Measurements from ENCODE around the gene FRMD3.
"Not testable (repeated sequence)": the region's sequence is repeated elsewhere in the genome, so short reads cannot be mapped to it uniquely, and the experiment has no call there.

FRMD3 gene

DNA sequence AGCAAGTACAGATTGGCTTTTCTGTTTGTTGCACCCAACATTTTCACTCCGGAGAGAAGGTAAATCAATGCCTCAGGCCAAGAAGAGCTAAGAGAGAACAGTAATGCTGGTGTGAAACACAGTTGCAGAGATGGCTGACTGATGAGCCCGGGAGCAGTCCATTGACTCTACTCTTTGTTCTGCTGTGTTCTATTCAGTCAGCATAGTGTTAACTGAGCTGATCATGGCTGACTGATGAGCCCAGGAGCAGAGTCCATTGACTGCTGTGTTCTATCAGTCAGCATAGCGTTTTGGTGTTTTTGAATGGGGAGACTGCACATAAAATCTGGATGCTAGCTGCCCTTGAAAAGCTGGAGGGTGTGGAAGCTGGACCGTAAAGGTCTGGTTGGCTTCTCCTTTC lies 141.4 kb downstream of the FRMD3 start:
- no peak for DNase-seq (ENCODE audit: low read depth in 2 of 3, low spot score in 2 of 3)

DNA sequence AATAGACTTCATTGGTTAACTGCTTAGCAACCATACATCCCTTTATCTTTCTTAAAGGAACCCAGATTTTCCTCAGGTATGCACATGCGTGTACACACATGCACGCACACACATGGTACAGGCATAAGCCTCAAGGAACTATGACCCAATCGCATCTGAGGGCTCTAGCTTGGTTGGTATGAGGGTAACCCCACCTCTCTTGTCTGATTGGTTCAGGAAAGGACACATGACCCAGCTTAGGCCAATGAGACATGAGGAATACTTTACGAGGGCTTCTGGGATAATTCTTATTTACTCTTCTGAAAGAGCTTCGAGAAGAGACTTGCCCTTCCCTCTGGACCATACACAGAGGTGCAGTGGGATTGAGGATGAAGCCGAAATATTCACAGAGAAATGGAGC lies 141.9 kb downstream of the FRMD3 start:
- no peak for DNase-seq (ENCODE audit: low read depth in 2 of 3, low spot score in 2 of 3)

DNA sequence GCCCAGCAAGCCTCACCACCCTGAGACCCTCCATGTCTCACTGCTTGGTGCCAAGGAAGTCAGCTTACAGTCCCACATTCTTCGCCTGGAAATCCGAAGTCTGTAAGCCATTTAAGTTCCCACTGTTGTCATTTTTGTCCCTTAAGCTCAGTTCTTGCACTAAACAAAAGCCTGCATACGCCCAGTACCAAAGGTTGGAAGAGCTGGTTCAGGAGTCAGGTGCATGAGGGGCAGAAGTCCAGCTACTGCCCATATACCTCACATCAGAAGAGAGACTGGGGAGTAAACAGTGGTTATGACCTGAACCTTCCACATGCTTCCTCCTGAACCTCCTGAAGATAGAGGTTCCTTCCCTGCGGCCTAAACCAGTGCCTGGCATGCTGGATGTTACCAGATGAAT lies 146.0 kb downstream of the FRMD3 start:
- no peak for DNase-seq (ENCODE audit: low read depth in 2 of 3, low spot score in 2 of 3)

DNA sequence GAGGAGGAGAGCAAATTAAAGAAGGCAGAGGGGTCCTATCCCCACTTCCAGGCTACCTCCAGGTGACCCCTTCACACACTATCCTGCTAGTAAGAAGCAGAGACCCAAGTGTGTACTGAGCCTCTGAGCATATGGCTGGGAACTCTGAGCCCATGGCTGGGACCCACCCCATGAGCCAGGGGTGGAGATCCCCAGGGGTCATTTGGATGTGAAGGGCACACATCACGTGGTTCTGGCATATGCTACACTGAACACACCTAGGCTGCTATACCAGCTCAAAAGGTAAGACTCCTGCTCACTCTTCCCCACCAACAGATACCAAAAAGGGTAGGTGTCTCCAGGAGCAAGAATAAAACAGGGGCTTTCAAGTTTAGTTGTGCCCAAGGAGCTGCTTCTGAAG lies 149.9 kb downstream of the FRMD3 start:
- no peak for DNase-seq (ENCODE audit: low read depth in 2 of 3, low spot score in 2 of 3)

DNA sequence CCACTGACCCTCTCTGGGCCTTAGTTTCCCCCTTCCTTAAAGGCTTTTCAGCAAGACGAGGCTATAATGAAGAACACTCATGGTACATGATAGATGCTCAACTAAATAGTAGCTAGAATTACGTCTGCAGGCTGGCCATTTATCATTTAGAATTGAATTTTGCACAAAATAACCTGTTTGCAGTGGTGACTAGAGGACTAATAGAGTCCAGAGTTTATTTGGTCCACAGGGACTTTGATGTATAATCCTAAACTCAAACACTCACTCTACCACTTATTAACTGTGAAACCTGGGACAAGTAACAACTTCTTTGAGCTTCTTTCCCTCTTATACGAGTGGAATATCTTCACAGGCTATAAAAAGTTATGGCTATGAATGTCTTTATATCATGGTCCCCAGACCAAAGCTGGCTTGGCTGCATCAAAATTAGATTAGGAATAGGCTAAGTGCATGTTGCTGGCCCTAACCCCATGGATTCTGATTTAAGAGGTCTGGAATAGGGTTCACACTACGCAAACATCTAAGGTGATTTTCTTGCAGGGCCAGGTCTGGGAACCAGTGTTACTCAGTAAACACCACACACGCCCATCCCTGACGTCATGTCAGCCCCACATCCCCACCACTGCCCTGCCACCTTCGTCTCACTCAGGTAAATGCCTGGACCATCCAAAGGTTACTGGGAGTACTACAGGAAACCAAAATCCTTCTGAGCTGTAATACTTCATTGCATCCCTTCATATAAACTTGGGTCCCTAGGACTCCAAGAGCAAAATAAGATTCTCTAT lies 150.6 kb downstream of the FRMD3 start:
- no peak for DNase-seq (ENCODE audit: low read depth in 2 of 3, low spot score in 2 of 3)

DNA sequence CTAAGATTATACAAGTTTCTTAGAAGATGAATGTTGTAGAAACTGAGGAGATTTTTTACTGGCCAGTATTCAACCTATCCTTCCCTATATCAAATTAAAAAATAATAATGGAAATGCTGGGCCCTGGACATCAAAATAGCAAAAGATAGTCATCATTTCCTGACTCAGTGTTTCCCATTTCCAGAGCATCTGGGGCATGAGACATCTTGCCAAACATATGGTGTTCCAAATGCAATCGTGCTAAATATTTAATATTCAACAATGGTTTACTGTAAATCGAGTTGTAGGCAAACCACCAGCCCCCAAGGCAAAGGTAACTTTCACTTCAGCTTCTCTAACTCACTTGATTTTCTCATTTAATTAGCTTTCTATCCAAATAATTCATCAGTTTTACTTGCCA lies 152.9 kb downstream of the FRMD3 start:
- DNase-seq (ENCODE audit: low read depth in 2 of 3, low spot score in 2 of 3), result no peak

DNA sequence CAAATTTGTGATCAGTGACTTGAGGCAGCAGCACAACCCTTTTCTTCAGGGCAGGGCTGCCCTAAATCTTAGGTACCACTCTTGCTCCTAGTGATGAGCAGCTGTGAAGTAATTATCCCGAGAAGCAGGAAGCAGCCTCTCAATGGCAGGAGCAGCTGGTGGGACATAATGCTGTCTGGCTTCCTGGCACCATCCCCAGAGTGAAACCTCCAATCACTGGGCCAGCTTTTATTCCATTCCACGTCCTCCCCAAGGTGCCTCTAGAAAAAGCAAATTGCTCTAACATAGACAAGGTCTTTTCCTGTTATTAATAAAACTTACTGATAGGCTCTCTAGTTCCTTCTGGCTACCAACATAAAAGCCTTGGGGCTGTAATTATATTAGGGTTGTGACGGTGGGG lies 154.0 kb downstream of the FRMD3 start:
- no peak for DNase-seq (ENCODE audit: low read depth in 2 of 3, low spot score in 2 of 3)

DNA sequence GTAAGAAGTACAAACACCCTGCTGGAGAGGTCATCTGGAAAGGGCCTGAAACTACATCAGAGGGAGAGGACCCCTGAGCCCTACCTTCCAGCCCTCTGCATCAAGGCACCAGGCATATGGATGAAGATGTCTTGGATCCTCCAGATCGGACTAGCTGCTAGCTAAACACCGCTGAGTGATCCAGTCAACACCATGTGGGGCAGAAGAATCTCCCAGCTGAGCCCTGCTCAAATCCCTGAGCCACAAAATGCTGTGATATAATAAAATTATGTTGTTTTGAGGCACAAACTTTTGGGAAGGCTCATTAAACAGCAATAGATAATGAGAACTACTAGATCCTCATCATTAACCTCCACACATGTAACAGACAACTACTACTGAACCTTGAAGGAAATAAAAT lies 155.2 kb downstream of the FRMD3 start:
- DNase-seq (ENCODE audit: low read depth in 2 of 3, low spot score in 2 of 3), result no peak

DNA sequence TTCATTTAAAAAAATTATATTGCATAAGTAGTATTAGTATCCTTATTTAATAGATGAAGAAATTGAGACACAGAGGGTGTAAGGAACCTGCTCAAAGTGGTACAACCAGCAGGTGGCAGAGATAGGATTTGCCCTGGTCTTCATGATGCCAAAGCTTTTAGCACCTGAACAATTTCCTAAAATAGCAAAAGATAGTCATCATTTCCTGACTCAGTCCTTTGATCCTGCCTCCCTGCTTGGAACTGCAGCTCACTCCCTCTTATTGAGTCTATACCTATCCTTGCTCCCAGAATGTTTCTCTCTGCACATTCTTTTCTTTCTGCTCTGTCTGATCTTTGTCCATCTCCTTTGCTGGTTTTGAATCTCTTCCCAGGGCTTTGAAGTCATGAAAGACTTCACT lies 155.8 kb downstream of the FRMD3 start:
- no peak for DNase-seq (ENCODE audit: low read depth in 2 of 3, low spot score in 2 of 3)

DNA sequence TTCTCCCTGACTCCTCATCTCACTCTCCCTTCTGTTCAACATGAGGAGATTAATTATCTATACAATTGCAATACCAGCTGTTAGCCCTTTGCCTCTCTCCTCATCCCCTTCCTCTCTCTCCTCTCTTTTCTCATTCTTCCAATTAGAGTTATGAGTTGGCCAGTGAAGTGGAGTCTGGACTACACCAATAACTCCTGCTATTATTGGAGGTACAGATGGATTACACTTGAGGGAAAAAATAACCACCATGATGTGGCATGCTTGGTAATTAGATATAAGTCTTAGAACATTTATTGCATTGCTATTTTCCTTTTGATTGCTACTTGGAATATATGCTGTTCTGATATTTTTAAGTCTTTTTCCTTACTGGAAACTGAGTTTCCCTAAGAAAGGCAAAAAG lies 159.2 kb downstream of the FRMD3 start:
- DNase-seq (ENCODE audit: low read depth in 2 of 3, low spot score in 2 of 3), result no peak

DNA sequence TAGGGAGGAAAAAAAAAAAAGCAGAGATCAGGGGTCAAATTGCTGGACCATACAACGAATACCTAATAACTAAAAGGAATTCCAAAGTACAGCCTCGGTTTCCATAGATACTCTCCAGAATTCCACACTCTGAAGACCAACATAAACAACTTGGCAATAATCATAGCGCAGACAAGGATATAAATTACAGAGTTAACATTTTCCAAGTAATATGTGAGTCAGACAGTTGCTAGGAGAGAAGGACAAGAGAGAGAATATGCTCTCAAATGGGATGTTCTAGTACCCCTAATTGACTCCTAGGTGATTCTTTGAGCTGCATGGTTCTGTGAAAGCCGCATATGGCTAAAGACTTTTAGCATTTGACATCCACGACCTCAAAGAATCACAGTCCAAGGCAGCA lies 165.2 kb downstream of the FRMD3 start:
- no peak for DNase-seq (ENCODE audit: low read depth in 2 of 3, low spot score in 2 of 3)

DNA sequence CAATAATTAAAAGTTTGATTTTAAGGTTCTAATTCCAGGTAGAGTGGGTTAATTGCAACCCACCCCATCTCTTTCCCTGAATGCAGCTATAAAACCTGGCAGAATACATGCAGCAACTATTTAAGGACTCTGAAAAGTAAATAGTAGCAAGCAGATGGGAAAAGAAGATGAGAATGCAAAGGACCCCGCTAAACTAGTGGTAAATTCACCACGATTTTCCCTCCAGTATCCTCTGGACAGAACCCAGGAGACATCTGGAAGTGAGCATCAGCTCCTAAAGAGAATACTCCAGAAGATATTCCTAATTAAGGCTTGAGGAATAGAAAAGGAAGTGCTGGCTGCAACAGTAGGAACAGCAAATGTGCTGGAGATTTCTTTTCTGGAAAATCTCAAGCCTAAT lies 170.9 kb downstream of the FRMD3 start:
- no peak for DNase-seq (ENCODE audit: low read depth in 2 of 3, low spot score in 2 of 3)

DNA sequence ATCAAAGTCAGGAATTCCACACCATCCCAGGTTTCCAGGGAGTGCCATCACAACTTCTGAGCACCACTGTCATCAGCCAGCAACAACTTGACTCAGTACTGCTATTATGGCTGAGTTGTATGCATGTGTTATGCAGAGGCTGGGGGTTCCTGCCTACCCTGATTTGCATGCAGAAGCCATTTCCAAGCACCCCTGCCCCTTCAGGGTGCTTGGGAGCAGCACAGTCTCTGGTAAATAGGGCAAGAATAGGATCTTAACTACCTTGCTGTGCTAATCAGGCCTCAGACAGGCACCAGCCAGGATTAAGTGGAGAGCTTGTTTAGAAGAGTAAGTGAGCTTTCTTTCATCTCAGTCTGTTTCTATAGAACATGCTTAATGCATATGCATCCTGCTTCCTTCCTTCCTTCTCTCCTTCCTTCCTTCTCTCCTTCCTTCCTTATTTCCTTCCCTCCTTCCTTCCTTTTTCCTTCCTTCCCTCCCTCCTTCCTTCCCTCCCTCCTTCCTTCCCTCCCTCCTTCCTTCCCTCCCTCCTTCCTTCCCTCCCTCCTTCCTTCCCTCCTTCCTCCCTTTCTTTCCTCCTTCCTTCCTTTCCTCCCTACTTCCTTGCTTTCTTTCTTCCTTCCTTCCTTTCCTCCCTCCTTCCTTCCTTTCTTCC lies 175.7 kb downstream of the FRMD3 start:
- DNase-seq (ENCODE audit: low read depth in 2 of 3, low spot score in 2 of 3), result no peak

DNA sequence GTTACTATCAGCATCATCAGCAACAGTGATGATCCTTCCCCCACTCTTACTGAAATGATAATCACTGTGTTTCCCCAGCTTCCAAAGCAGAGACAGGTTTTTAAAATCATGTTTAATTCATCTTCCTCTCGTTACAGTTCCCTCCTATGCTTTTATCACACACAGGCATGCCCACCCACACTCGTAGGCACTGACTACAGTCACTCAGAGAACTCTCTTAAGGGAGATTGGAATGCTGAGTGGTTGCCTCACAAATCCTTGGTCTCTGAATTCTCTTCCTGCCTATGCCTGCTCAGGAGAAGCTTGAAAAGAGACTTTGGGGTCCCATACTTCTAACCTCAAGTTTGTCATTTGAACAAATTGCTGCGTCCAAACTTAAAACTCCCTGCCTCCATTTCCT lies 179.2 kb downstream of the FRMD3 start:
- DNase-seq (ENCODE audit: low read depth in 2 of 3, low spot score in 2 of 3), result no peak

DNA sequence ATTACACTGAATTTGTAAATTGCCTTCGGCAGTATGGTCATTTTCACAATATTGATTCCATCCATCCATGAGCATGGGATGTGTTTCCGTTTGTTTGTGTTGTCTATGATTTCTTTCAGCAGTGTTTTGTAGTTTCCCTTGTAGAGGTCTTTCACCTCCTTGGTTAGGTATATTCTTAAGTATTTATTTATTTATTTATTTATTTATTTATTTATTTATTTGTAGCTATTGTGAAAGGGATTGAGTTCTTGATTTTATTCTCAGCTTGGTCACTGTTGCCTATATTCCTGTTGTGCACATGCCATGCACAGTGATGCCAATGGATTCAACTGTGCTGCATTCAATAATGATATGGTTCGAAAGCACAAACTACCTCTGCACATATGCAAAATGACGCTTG lies 179.7 kb downstream of the FRMD3 start:
- not testable (repeated sequence) for DNase-seq (ENCODE audit: low read depth in 2 of 3, low spot score in 2 of 3)

DNA sequence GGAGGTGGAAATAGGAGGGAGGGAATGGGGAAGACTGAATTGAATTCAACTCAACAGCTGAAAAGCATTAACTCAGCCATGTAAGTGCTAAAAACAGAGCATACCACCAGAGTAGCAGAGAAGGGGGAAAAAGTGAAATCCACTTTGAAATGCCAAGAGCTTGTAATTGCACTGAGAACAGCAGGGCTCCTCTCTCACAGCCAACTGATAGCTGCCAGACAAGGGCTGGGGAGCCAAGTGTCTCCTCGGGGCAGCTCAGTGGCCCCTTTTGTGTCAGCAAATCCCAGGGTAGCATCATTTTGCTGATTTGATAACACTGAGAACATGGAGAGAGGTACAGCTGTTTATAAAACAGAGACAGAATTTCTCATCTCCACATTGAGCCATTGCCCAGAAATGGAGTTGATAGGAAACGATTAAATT lies 182.5 kb downstream of the FRMD3 start:
- no peak for DNase-seq (ENCODE audit: low read depth in 2 of 3, low spot score in 2 of 3)

DNA sequence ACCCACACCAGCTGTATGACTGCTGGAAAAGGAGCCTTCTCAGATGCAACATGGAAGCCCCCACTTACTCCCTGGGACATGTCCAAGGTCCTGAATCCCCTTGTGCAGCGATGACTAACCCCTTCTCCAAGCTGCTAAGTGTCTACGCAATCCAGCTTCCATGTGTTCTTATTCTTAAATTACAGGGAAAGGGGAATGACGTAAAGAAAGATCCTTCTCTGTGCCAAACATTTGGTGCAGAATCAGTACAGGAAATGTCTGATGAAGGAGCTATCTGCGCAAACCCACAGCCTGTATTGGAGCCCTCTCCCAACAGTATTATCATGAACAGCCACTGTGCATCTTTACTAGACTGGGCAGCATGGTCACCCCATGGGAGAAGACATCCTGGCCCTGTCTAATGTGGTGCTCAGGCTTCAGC lies 183.2 kb downstream of the FRMD3 start:
- DNase-seq (ENCODE audit: low read depth in 2 of 3, low spot score in 2 of 3), result no peak

DNA sequence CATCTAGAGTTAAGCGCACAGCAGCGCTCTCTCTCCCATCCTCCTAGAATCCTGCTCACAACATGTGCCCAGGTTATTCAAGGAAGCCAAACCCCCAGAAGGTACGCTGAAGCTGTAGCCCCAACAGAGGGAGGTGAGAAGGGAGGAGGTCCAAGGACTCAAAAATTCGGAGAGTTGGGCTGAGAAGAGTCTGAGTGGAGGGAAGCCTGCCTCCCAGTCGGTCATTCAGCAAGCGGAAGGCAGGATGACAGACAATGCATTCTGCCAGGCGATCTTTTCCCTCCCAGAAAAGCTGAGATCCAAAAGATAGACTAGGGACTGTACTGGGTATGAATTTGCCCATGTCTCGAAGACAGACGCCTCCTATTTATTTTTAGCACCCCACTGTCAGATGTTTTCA lies 189.2 kb downstream of the FRMD3 start:
- no peak for DNase-seq (ENCODE audit: low read depth in 2 of 3, low spot score in 2 of 3)

DNA sequence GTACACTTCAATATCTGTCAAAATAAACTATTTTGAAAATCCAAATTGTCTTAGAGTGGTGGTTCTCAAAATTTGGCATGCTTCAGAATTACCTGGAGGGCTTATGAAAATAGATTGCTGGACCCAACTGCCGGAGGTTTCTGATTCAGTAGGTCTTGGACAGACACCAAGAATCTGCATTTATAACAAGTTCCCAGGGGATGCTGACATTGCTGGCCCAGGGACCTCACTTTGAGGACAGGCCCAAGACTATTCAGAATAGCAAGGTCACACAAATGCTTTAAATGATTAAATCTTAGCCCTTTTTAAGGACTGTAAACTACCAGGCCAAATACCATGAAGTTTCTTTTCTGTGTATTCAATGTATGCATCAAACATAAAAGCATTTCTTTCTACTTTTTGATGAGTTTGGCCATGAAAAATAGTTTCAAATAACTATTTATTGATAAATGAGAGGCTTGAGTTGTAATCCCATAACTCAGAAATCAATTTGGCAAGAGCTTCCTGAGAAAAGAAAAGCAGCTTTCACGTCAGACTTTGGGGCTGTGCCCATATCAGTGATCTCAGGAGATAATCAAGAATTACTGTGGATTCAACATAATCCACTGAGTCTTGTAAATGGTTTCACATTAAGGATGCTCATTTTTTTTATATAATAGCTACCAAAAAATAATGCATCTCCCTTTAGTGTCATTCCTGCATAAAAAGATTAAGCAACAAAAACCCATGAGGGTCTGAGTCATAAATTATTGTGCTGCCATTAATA lies 191.4 kb downstream of the FRMD3 start:
- DNase-seq (ENCODE audit: low read depth in 2 of 3, low spot score in 2 of 3), result no peak

DNA sequence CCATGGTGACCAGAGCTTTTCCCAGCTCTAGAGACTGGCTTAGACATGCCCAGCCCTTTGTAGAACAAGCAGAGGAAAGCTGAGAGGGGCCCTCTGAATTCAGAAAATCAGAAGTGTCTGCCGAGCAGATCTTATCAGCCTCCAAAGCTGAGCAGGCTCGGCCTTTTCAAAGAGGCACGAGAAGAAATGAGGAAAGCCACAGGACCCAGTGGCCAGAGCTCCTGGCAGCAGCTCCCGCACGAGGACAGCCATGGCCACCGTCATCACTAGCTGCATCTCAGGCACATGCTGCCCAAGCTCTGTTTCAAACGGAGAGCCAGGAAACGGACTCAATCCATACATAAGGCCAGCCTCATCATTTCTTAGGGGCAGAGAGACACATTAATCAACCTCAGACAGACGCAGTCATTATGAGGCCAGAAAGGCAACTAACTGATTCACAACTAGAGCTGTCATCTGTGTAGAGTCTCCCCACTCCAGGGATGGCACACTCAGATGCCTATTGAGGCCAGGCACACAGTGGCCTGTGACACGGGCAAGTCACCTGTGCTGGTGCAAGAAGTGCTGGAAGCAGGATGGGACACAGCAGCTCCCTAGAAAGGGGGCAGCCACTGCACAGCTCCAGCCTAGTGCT lies 194.7 kb downstream of the FRMD3 start:
- DNase-seq (ENCODE audit: low read depth in 2 of 3, low spot score in 2 of 3), result no peak

DNA sequence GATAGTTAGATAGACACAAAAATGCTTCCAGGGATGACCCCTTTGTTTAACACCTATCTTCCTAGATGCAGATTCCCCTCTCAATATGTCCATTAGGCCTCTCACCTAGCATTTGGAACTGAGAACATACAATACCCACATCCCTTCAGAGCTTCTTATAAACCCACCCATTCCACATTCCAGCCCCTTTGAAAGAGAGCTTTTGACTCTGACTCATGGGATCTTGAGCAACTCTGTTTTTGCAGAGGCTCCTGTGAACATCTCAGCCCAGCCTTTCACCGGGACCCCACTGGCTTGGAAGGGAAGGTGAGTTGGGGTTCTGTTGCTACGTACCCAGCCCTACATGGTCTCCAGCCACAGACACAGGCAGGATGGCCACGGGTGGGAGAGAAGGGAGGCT lies 195.5 kb downstream of the FRMD3 start:
- no peak for DNase-seq (ENCODE audit: low read depth in 2 of 3, low spot score in 2 of 3)

DNA sequence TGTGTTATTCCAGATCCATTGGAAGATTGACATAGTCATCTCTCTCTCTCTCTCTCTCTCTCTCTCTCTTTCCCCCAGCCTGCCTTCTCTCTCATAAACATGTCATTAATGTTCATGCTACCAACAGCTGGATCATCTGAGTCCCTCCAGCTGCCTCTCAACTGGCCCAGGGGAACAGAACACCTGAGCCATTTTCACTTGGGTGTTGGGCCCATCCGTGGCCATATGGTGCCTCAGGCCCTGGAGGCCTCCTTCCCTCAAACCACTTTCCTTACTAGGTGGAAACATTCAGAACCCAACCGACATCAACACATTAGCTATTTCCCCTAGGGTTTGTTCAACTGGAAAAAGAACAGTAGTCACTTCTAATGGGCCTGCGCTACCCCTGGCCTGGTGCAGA lies 196.2 kb downstream of the FRMD3 start:
- DNase-seq (ENCODE audit: low read depth in 2 of 3, low spot score in 2 of 3), result no peak
